ENCODE results near the gene PLXNA4. TPM values are rescaled to one million over a fixed set of nuclear protein-coding genes. Genes with fewer than 3 reads are reported as not detected.

The PLXNA4 gene
- total and polyA plus RNA-seq, 2 experiments from 2014 or later: 0.08 to 0.80 TPM

- Mint-ChIP-seq H3K36me3 (ENCODE audit: low read depth) (no peaks in the 10 kb centered on the region), H3K9me3 (no peaks in the 10 kb centered on the region), H3K4me3 (no peak overlapping the region), H3K4me1 (peaks cover 14% of the 10 kb centered on the region; the same call in 2 of the 3 replicates), H3K27ac (no peak overlapping the region), H3K27me3 (ENCODE audit: insufficient read depth, low read depth, poor library complexity) (no peaks in the 10 kb centered on the region)
- Histone ChIP-seq H3K9me2 (ENCODE audit: insufficient read depth) (no peaks in the 10 kb centered on the region), H3K27ac (ENCODE audit: low read depth) (no peak overlapping the region), H3K4me2 (no peak overlapping the region), H3K4me3 (no peak overlapping the region), H4K20me1 (replicated peaks; ENCODE audit: insufficient read depth) (no peaks in the 10 kb centered on the region), H3F3A (replicated peaks; ENCODE audit: low read depth) (no peaks in the 10 kb centered on the region), H3K27me3 (ENCODE audit: insufficient read depth) (no peaks in the 10 kb centered on the region), H3K79me2 (replicated peaks; ENCODE audit: insufficient read depth) (no peaks in the 10 kb centered on the region), H2AFZ (no peak overlapping the region), H3K36me3 (ENCODE audit: insufficient read depth) (no peaks in the 10 kb centered on the region), H3K4me1 (ENCODE audit: insufficient read depth) (no peaks in the 10 kb centered on the region; the same call in 1 of the 2 replicates)
- ATAC-seq (no peak), DNase-seq (ENCODE audit: low spot score) (no peak)
- no peak for TF ChIP-seq CTCF (conservative IDR thresholded peaks at IDR 0.05; ENCODE audit: low read depth in 2 of 2)
- TF ChIP-seq STAT1 (IDR thresholded peaks at IDR 0.05; ENCODE audit: unreplicated experiment): no peak
- TF ChIP-seq JUNB (IDR thresholded peaks at IDR 0.05; ENCODE audit: unreplicated experiment): no peak
- TF ChIP-seq EZH2phosphoT487 (IDR thresholded peaks at IDR 0.05; ENCODE audit: unreplicated experiment): no peak
- TF ChIP-seq NANOG (IDR thresholded peaks at IDR 0.05; ENCODE audit: borderline replicate concordance): no peak
- TF ChIP-seq ZNF462 (CRISPR knock-in tag; IDR thresholded peaks at IDR 0.05): no peak
- no peak for TF ChIP-seq ETS1 (IDR thresholded peaks at IDR 0.05)
- TF ChIP-seq ZNF331 (CRISPR knock-in tag; IDR thresholded peaks at IDR 0.05; ENCODE audit: low read depth): no peak
- no peak for TF ChIP-seq REST (IDR thresholded peaks at IDR 0.05; ENCODE audit: unreplicated experiment)
- TF ChIP-seq EZH2 (IDR thresholded peaks at IDR 0.05; ENCODE audit: low read depth, unreplicated experiment): no peak
- TF ChIP-seq ZNF114 (CRISPR knock-in tag; IDR thresholded peaks at IDR 0.05): no peak
- no peak for TF ChIP-seq POLR2AphosphoS5 (IDR thresholded peaks at IDR 0.05; ENCODE audit: low read depth)
- TF ChIP-seq CREB1 (CRISPR knock-in tag; IDR thresholded peaks at IDR 0.05; ENCODE audit: low read depth): no peak
These were observed 80.3 kb downstream of the PLXNA4 start for GRCh38 chr7:132495936-132496335.

All from GM23338 (cell line).